A549 (cell line): ENCODE data around the gene TBL1X. TPM values are rescaled to one million over a fixed set of nuclear protein-coding genes. Genes with fewer than 3 reads are reported as not detected.

Experiments
- ATAC-seq, 2 experiments: fragments of 200-7000 bp in 1 of 2; fragments of >200 bp in 1 of 2; cut with Nextera tagmentation in 1 of 2; cut with Tn5 transposase in 1 of 2; 3 replicates each; pipeline versions ENCODE4 v1.8.0 to v1.9.1; 2018 to 2020; ENCODE audit warnings: mild to moderate bottlenecking in 1 of 2, moderate library complexity in 1 of 2
- CTCF ChIA-PET: fragments of 300-600 bp; sonication (Branson Sonifier 250); formaldehyde crosslinking; extraction: SDS; loops from one replicate; lab custom pipeline; 2021; ENCODE audit warnings: antibody characterized with exemption, inconsistent platforms; lab: Yijun Ruan, JAX
- POLR2A ChIA-PET: fragments of 350-600 bp; formaldehyde crosslinking; extraction: SDS; loops from one replicate; lab custom pipeline; 2021; ENCODE audit warnings: antibody characterized with exemption, inconsistent platforms; lab: Yijun Ruan, JAX
- DNase-seq, 2 experiments: peaks; one replicate each; pipeline versions ENCODE4 v3.0.0 to v3.0.0-alpha.2; 2011 to 2016; ENCODE audit warnings: low read depth in 1 of 2, low spot score in 1 of 2
- FAIRE-seq: peaks from 2 replicates; lab custom pipeline; 2011; peaks lifted over from hg19 to GRCh38; lab: Jason Lieb, UNC
- H3K27ac ChIP-seq, 2 experiments: fragments of >200 bp; sonication (Bioruptor Twin); formaldehyde crosslinking; 3 replicates each; pipeline ENCODE4 v1.5.1; 2016 to 2017
- H3K4me1 ChIP-seq: fragments of >200 bp; sonication (Bioruptor Twin); formaldehyde crosslinking; 3 replicates; pipeline ENCODE4 v1.6.1; 2016
- H3K4me2 ChIP-seq: fragments of >200 bp; sonication (Bioruptor Twin); formaldehyde crosslinking; 3 replicates; pipeline ENCODE4 v1.6.1; 2016
- H3K4me3 ChIP-seq: fragments of >200 bp; sonication (Bioruptor Twin); formaldehyde crosslinking; 3 replicates; pipeline ENCODE4 v1.5.1; 2016
- H3K9me3 ChIP-seq: fragments of >200 bp; sonication (Bioruptor Twin); formaldehyde crosslinking; 3 replicates; pipeline ENCODE4 v1.6.1; 2016
- CHD2 ChIP-seq: fragments of 150-350 bp; IDR thresholded peaks from 2 replicates; pipeline ENCODE4 v1.6.1; 2014; ENCODE audit warnings: low read length; ENCODE audit not compliant: partially characterized antibody
- EHMT2 ChIP-seq: fragments of 200-600 bp; sonication (generic); IDR thresholded peaks from 2 replicates; pipeline ENCODE4 v1.6.1; 2016; ENCODE audit warnings: antibody characterized with exemption, low read depth, mild to moderate bottlenecking, moderate library complexity
- FOSL2 ChIP-seq, 2 experiments: fragments of 450-650 bp in 1 of 2; fragments of >200 bp in 1 of 2; sonication (Bioruptor Twin) in 1 of 2; formaldehyde crosslinking; IDR thresholded peaks; 2 replicates each; pipeline versions ENCODE4 v1.5.0 to v1.6.1; 2016 to 2020; ENCODE audit warnings: mild to moderate bottlenecking in 1 of 2, moderate library complexity in 1 of 2
- HDAC2 ChIP-seq: fragments of 200-600 bp; sonication (generic); IDR thresholded peaks from 2 replicates; pipeline ENCODE4 v1.6.1; 2016
- HEYL ChIP-seq: fragments of 250-450 bp; sonication (Bioruptor Pico); IDR thresholded peaks from 2 replicates; pipeline ENCODE4 v1.8.0; 2021; ENCODE audit warnings: mild to moderate bottlenecking, moderate library complexity
- JUNB ChIP-seq: fragments of >200 bp; sonication (Bioruptor Twin); formaldehyde crosslinking; IDR thresholded peaks from 2 replicates; pipeline ENCODE4 v1.6.1; 2016
- KDM1A ChIP-seq: fragments of 200-600 bp; sonication (generic); IDR thresholded peaks from 2 replicates; pipeline ENCODE4 v1.6.1; 2016; ENCODE audit warnings: low read depth, mild to moderate bottlenecking
- MAFK ChIP-seq: fragments of 450-650 bp; IDR thresholded peaks from 2 replicates; pipeline ENCODE4 v1.6.1; 2014; ENCODE audit not compliant: partially characterized antibody
- NFE2L2 ChIP-seq: fragments of 150-350 bp; conservative IDR thresholded peaks from 2 replicates; pipeline ENCODE4 v1.6.1; 2014; ENCODE audit warnings: low read length
- NR3C1 ChIP-seq: fragments of >200 bp; sonication (Bioruptor Twin); formaldehyde crosslinking; IDR thresholded peaks from 3 replicates; pipeline ENCODE4 v1.6.1; 2017
- POLR2AphosphoS2 ChIP-seq: conservative IDR thresholded peaks from 2 replicates; pipeline ENCODE4 v1.6.1; 2012; ENCODE audit warnings: low read length, improper control_type of control experiment, inconsistent platforms
- RAD21 ChIP-seq, 2 experiments: fragments of >200 bp in 1 of 2; sonication (Bioruptor Twin) in 1 of 2; formaldehyde crosslinking in 1 of 2; IDR thresholded peaks in 1 of 2; conservative IDR thresholded peaks in 1 of 2; 2 replicates in 1 of 2; 3 replicates in 1 of 2; pipeline ENCODE4 v1.6.1; 2012 to 2018; ENCODE audit warnings: inconsistent platforms in 1 of 2
- TFCP2L1 ChIP-seq: fragments of 250-450 bp; sonication (Bioruptor Pico); IDR thresholded peaks from 2 replicates; pipeline ENCODE4 v1.5.0; 2021; ENCODE audit warnings: mild to moderate bottlenecking
- ZC3H11A ChIP-seq: fragments of 450-650 bp; IDR thresholded peaks from 2 replicates; pipeline ENCODE4 v1.6.1; 2014; ENCODE audit warnings: antibody characterized with exemption, mild to moderate bottlenecking
- WGBS: methylation state at CpG from one replicate; pipeline ENCODE4 v1.1.6; 2017; ENCODE audit errors: missing lambda C conversion rate; 5-methylcytosine and 5-hydroxymethylcytosine counted together
- polyA plus RNA-seq, 4 experiments: library from polyadenylated mRNA; depleted of rRNA in 3 of 4; stranded (reverse); fragments of >200 nt; fragmentation: RNase III in 1 of 4; extraction: RNeasy Plus Mini Kit Qiagen cat#74134 plus additional on column Dnase treatment in 1 of 4; gene quantifications; 2 replicates in 3 of 4; 3 replicates in 1 of 4; pipeline ENCODE4 v1.2.3, GENCODE V29; 2011 to 2017
- TF ChIP-seq, protein P1 (sequence below): fragments of 200-600 bp; sonication (generic); IDR thresholded peaks from 2 replicates; pipeline ENCODE4 v1.6.1; 2016; ENCODE audit warnings: antibody characterized with exemption, mild to moderate bottlenecking, moderate library complexity
- TF ChIP-seq, protein P2 (sequence below): fragments of >200 bp; sonication (Bioruptor Twin); formaldehyde crosslinking; IDR thresholded peaks from 2 replicates; pipeline ENCODE4 v1.6.1; 2016
- TF ChIP-seq, protein P3 (sequence below): fragments of 450-650 bp; IDR thresholded peaks from 2 replicates; pipeline ENCODE4 v1.6.1; 2014; ENCODE audit warnings: antibody characterized with exemption
- TF ChIP-seq, protein P4 (sequence below): fragments of >200 bp; sonication (Bioruptor Twin); formaldehyde crosslinking; IDR thresholded peaks from 3 replicates; pipeline ENCODE4 v1.5.1; 2016
- TF ChIP-seq, protein P5 (sequence below): IDR thresholded peaks from 2 replicates; pipeline ENCODE4 v1.6.1; 2012
- TF ChIP-seq, protein P6 (sequence below): IDR thresholded peaks from 2 replicates; pipeline ENCODE4 v1.6.1; 2012; ENCODE audit warnings: low read depth, borderline replicate concordance

TBL1X gene
- polyA plus RNA-seq, 2 of the 4 experiments (the other 2 are of a cell fraction): 14.6 to 18.0 TPM

DNA sequence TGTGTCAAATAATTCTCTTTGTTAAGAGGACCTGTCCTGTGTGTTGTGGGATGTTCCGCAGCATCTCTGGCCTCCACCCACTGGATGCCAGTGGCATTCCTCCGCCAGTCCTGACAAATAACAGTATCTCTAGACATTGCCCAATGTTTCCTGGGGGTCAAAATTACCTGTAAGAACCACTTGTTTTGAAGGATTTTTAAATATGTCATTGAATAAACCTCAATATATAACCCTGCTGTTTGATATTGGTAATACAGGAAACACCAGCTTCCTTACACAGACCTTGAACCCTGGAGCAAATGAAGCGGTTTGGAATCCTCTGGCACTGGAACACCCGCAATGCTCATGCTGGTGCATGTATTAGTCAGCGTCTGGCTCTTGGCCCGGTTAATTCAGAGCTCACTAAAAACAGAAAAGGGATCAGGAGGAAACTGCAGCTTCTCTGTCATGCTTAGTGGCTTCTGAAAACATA lies 101.3 kb downstream of the TBL1X start (continued):
- TF ChIP-seq, protein P1, sequence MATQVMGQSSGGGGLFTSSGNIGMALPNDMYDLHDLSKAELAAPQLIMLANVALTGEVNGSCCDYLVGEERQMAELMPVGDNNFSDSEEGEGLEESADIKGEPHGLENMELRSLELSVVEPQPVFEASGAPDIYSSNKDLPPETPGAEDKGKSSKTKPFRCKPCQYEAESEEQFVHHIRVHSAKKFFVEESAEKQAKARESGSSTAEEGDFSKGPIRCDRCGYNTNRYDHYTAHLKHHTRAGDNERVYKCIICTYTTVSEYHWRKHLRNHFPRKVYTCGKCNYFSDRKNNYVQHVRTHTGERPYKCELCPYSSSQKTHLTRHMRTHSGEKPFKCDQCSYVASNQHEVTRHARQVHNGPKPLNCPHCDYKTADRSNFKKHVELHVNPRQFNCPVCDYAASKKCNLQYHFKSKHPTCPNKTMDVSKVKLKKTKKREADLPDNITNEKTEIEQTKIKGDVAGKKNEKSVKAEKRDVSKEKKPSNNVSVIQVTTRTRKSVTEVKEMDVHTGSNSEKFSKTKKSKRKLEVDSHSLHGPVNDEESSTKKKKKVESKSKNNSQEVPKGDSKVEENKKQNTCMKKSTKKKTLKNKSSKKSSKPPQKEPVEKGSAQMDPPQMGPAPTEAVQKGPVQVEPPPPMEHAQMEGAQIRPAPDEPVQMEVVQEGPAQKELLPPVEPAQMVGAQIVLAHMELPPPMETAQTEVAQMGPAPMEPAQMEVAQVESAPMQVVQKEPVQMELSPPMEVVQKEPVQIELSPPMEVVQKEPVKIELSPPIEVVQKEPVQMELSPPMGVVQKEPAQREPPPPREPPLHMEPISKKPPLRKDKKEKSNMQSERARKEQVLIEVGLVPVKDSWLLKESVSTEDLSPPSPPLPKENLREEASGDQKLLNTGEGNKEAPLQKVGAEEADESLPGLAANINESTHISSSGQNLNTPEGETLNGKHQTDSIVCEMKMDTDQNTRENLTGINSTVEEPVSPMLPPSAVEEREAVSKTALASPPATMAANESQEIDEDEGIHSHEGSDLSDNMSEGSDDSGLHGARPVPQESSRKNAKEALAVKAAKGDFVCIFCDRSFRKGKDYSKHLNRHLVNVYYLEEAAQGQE: no peak
- TF ChIP-seq CHD2 (no peak), EHMT2 (no peak), RAD21 (conservative IDR thresholded peaks at IDR 0.05 in 1 of 2, IDR thresholded peaks at IDR 0.05 in 1 of 2) (no peak)
- TF ChIP-seq, protein P2, sequence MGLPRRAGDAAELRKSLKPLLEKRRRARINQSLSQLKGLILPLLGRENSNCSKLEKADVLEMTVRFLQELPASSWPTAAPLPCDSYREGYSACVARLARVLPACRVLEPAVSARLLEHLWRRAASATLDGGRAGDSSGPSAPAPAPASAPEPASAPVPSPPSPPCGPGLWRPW: no peak
- TF ChIP-seq, protein P3, sequence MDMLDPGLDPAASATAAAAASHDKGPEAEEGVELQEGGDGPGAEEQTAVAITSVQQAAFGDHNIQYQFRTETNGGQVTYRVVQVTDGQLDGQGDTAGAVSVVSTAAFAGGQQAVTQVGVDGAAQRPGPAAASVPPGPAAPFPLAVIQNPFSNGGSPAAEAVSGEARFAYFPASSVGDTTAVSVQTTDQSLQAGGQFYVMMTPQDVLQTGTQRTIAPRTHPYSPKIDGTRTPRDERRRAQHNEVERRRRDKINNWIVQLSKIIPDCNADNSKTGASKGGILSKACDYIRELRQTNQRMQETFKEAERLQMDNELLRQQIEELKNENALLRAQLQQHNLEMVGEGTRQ: no peak

DNA sequence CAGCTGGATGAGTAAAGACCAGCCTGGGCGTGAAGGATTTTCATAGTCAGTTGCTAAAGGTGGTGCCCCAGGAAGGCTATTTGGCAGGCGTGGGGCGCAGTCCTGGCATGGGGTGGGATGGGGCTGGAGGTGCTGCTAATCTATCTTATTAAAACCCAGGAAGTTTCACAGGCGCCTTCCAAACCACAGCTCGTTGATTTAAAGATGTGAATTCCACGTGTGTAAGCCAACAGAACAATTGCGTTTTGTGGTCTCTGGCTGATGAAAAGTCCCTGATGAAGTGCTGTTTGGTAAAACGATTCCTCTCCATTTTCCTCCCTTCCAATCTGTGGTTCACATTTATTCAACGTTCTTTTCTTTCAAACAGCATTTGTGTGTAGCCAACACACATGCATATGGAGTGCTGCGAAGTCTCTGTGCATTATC lies 105.0 kb downstream of the TBL1X start:
- ChIA-PET POLR2A (no interaction called here), CTCF (no interaction called here)
- no peak for ATAC-seq
- no peaks in the 10 kb centered on the region for H3K9me3 ChIP-seq
- no peak overlapping the region for H3K4me2 ChIP-seq
- TF ChIP-seq, protein P2: no peak
- no peak for TF ChIP-seq MAFK
- no peak for TF ChIP-seq ZC3H11A
- no peak for TF ChIP-seq NR3C1
- TF ChIP-seq KDM1A: no peak
- TF ChIP-seq, protein P4, sequence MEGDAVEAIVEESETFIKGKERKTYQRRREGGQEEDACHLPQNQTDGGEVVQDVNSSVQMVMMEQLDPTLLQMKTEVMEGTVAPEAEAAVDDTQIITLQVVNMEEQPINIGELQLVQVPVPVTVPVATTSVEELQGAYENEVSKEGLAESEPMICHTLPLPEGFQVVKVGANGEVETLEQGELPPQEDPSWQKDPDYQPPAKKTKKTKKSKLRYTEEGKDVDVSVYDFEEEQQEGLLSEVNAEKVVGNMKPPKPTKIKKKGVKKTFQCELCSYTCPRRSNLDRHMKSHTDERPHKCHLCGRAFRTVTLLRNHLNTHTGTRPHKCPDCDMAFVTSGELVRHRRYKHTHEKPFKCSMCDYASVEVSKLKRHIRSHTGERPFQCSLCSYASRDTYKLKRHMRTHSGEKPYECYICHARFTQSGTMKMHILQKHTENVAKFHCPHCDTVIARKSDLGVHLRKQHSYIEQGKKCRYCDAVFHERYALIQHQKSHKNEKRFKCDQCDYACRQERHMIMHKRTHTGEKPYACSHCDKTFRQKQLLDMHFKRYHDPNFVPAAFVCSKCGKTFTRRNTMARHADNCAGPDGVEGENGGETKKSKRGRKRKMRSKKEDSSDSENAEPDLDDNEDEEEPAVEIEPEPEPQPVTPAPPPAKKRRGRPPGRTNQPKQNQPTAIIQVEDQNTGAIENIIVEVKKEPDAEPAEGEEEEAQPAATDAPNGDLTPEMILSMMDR: no peak
- TF ChIP-seq JUNB: no peak
- TF ChIP-seq FOSL2 (IDR thresholded peaks at IDR 0.05): no peak
- no peak for TF ChIP-seq FOSL2 (CRISPR knock-in tag; IDR thresholded peaks at IDR 0.05)
- TF ChIP-seq HEYL (CRISPR knock-in tag): no peak
- TF ChIP-seq NFE2L2: no peak
- no peak for TF ChIP-seq POLR2AphosphoS2
- no peak for TF ChIP-seq HDAC2
- TF ChIP-seq, protein P5, sequence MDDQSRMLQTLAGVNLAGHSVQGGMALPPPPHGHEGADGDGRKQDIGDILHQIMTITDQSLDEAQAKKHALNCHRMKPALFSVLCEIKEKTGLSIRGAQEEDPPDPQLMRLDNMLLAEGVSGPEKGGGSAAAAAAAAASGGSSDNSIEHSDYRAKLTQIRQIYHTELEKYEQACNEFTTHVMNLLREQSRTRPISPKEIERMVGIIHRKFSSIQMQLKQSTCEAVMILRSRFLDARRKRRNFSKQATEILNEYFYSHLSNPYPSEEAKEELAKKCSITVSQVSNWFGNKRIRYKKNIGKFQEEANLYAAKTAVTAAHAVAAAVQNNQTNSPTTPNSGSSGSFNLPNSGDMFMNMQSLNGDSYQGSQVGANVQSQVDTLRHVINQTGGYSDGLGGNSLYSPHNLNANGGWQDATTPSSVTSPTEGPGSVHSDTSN: no peak
- no peak for TF ChIP-seq EHMT2
- no peak for TF ChIP-seq TFCP2L1
- TF ChIP-seq, protein P6, sequence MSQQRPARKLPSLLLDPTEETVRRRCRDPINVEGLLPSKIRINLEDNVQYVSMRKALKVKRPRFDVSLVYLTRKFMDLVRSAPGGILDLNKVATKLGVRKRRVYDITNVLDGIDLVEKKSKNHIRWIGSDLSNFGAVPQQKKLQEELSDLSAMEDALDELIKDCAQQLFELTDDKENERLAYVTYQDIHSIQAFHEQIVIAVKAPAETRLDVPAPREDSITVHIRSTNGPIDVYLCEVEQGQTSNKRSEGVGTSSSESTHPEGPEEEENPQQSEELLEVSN: no peak
- no peak for FAIRE-seq
- 86% methylated on average over 10 of the region's 10 CpGs for WGBS
- peaks cover 34% of the 10 kb centered on the region for H3K4me1 ChIP-seq
- no peak for DNase-seq
- H3K27ac ChIP-seq: no peak overlapping the region
- no peak overlapping the region for H3K4me3 ChIP-seq
